ENCODE data around the gene PRKCQ.
A peak's percentile ranks its signal among the peaks of the same experiment; 100 is the strongest.
"Not testable (repeated sequence)": the region's sequence is repeated elsewhere in the genome, so short reads cannot be mapped to it uniquely, and the experiment has no call there.

PRKCQ gene

DNA sequence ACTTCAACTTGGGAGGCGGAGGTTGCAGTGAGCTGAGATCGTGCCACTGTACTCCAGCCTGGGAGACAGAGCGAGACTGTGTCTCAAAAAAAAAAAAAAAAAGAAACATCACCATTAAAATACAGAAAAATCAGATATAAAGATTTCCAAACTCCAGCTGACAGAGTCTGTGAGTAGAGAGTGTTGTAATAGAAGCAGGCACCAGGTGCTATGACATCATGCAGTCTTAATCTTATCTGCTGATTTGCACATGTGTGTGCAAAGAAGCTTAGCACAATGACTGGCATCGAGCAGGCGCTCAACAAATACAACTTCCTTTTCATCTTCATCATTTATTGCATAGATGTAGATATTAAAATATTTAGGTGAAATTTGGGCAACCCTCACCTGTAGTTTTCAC is 92.2 kb downstream of the PRKCQ start:
- no peak for DNase-seq

DNA sequence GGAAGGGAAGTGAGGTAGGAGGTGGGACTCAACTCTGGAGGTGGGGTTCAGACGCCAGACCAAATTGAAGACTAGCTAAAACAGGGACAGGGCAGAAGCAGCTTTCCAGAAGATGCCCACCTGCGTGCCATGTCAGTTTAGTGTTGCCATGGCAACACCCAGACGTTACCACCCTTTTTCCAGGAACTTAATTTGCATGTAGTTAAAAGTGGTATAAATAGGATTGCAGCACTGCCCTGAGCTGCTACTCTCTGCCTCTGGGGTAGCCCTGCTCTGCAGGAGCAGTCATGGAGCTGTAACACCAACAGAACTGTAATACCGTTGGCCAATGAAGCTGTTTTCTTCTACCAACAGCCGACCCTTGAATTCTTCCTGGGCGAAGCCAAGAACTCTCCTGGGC is 93.8 kb downstream of the PRKCQ start:
- no peak for DNase-seq

- DNase-seq: no peak
Observed at GRCh38 chr10:6482737-6483357, 97.2 kb downstream of the PRKCQ start.

DNA sequence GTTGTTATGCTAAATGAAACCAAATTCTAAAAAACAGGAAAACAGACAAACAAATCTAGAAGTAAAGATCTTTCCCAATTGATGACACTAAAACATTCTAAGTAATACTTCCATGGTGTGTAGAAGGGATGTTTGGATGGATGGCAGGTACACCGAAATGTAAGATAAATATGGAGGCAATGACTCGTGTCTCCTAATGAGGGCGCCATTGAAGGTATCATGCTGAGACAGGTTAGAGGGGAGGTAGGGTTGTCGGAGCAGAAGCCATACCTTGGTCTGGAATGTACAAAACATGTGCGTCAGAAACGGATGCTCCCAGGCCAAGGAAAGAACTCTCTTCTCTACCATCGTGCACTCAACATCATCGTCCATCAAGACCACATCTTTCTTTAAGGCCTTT is 101.4 kb downstream of the PRKCQ start:
- DNase-seq: no peak

DNA sequence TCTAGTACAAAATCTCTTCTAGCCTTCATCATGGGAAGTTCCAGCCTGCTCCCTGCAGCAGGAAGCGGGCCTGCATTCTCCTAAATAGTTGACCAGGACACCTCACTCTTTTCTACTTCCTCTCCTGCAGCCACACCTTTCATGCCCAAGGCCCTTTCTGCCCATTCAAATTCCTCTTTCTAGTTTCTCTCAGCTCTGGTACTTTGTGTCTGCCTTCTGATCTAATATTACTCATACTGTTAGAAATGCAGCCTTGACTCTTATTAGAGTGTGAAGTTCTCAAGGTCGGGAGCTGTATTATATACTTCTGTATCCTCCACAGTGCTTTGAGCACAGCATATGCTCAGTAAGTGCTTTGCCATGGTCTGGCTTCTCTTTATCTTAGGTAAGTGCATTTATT is 103.1 kb downstream of the PRKCQ start:
- DNase-seq: no peak

- no peak for DNase-seq
Observed at GRCh38 chr10:6474871-6475270, 105.2 kb downstream of the PRKCQ start.

GRCh38 chr10:6473901-6474370 is 106.1 kb downstream of the PRKCQ start:
- peak; percentile 25 for DNase-seq

DNA sequence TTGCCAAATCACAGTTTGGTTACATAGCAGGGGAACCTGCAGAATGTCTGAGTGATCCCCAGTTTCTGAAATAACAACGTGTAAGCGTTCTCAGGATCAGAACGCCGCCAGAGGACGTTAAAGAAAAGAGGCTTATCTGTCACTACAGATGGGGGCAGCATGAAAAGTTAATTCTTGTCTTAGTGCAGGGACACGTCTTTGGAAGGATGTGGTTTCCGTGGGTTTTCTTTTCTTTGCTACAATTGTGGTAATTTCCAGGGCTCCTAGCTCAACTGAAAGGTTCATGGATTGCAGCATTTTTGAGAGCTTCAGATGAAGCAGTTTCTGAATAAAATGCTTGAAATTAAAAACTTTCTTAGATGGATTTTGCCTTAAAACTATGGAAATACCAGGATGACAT is 106.6 kb downstream of the PRKCQ start:
- DNase-seq: peak; percentile 44

DNA sequence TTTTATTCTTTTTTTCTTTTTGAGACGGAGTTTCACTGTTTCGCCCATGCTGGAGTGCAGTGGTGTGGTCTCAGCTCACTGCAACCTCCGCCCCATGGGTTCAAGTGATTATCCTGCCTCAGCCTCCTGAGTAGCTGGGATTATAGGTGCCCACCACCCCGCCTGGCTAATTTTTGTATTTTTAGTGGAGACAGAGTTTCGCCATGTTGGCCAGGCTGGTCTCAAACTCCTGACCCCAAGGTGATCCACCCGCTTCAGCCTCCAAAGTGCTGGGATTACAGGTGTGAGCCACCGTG is 107.4 kb downstream of the PRKCQ start:
- DNase-seq: not testable (repeated sequence)

- no peak for DNase-seq
Observed at GRCh38 chr10:6470894-6471618, 109.0 kb downstream of the PRKCQ start.

DNA sequence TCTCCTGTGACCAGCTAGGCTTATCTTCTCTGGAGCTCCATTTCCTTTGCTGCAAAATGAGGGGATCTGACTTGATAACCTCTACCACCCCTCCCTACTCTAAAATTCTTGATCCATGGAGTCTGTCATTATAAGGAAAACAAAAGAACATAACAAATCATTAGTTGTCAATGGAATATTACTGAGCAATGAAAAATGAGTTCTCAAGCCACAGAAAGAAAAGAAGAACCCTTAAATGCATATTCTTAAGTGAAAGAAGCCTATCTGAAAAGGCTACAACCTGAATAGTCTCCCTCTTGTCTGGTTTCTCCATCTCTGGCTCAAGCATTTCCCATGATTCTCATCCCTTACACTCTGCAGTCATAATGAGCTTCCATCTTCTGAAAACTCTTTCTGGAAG is 110.4 kb downstream of the PRKCQ start:
- DNase-seq: no peak

DNA sequence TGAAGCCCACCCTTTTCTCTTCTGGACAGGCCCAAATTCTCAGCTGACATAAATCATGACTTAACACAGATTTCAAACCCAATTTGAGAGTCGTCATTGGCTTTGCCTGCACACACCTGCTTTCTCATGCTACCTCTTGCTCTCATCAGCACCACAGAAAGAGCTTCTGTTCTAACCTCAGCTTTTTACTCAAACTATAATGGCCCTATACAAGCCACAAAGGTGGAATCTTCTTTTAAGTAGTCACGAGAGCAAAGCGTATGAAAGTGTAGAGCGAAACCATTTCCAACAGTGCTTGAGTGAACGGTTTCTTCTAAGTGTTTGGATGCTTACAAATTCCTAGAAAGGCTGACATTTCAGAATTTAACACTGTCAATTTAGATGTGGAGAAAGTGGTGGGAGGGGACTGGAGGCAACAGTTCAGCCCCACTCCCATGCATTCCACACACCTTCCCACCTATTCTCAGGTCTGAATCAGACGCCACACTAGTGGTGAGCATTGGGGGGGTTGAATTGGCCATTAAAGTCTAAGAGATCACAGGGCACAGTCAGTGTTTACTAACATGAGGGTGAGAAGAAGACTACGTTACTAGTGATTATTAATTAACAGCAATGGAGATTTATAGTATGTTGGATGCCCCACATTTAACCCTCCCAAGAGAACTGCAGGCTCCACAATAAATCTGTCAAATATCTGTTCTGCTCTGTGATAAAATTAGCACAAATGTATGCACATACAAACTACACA is 114.0 kb downstream of the PRKCQ start:
- DNase-seq: no peak

- no peak for DNase-seq
Observed at GRCh38 chr10:6465437-6465836, 114.6 kb downstream of the PRKCQ start.

DNA sequence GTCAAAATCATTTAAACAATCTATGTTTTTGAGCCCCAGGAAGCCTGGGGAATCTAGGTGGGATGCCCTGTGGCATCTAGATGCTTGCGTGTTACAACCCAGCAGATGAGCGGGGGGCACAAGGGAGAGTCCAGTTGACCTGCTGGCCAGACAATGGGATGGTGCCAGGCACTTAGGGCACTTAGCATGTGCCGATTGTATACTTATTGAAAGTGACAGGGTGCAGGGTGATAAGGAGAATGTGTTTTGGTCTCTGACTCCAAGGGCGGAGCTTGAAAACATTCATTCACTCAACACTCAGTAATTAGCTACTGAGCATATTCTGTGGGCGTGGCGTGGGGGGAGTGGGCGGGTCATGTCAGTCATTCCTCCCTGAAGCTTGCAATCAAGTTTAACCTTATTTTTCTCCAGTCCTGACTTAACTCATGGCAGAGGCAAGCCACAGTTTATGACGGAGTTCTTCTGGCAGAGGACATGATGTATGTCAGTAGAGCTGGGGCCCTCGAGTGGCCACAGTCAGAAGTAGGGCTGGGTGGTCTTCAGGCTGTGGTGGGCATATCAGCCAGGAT is 115.1 kb downstream of the PRKCQ start:
- DNase-seq: no peak

DNA sequence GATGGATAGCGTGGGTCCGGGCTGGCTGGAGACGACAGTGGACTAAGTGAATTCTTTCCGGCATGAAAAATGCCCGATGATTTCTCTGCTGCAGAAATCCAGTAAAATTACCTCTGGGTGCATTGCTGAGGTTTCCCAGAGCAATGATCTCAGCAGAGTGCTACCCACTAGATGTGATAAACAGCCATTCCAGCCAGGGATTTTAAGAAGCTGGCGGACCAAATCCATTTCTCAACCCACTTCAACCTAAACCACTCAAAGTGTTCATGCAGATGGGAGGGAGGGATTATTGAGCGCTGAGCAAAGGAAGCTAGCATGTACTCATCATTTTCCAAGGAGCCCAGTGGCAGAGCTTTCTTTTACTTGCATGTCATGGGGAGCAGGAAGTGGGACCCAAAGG is 116.7 kb downstream of the PRKCQ start:
- DNase-seq: no peak

- no peak for DNase-seq
Observed at GRCh38 chr10:6461961-6462360, 118.1 kb downstream of the PRKCQ start.

DNA sequence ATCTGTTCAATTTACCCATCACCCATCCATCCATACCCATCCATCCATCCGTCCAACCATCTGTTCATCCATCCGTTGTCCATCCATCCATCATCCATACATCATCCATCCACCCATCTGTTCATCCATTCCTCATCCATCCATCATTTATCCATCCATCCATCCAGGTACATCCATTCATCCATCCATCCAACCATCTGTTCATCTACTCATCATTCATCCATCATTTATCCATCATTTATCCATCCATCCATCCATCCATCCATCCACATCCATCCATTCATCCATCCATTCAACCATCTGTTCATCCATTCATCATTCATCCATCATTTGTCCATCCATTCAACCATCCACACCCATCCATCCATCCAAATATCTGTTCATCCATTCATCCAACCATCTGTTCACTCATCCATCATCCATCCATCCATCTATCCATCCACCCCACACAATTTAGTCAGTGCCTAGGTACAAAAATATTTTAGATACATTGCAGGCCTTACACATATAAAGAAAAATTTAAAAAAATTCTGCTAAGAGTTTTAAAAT is 119.1 kb downstream of the PRKCQ start:
- no peak for DNase-seq

GRCh38 chr10:6458814-6459213 is 121.3 kb downstream of the PRKCQ start:
- no peak for DNase-seq

GRCh38 chr10:6457376-6457775 is 122.7 kb downstream of the PRKCQ start:
- DNase-seq: no peak

DNA sequence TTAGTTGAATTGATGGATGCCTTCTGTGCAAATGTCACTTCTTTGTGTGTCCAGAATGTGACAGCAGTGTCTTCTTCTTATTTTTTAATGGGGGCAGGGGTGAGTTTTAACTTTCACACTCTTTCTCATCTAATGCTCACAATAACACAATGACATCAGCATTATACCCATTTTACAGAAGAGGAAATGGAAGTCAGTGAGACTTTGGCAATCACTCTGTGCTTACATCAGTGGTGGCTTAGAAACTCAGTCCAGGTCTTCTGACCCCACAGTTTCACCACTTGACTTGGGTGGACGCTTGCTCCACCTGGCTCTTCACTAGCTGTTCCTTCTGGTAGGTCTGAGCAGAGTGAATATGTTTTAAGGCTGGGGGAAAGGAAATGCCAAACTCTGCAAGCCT is 124.0 kb downstream of the PRKCQ start:
- no peak for DNase-seq

- DNase-seq: no peak
Observed at GRCh38 chr10:6455592-6455991, 124.5 kb downstream of the PRKCQ start.

- no peak for DNase-seq
Observed at GRCh38 chr10:6446711-6447110, 133.4 kb downstream of the PRKCQ start.

DNA sequence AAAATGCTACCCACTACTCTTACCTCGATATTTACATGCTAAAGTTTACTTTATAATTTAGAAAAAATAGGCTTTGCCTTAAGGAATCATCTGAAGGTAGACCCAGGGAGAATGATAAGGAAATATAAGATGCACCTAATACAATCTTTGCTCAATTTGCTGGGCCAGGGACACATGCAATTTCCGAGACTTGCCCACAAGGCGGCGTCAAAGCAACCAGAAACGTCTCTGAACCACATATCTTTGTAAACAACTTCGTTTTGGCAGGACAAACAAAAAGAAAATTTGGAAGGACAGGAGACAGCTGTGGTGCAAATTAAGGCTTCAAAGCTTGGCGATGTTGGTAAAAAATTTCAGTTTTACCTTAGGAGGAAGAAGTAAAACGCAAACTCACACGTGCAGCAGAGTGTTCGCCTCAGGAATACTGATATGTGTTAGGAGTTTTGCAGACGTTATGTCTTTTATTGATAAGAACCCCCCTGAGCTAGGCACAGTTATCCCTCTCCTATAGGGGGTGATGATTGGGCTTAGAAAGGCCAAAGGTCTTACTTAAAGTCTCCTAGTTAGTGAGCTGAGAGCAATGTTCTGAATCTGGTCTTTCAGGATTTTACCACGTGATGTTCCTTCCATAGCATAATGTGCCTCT is 134.3 kb downstream of the PRKCQ start:
- peak; percentile 60 for DNase-seq
